NK-92 (cell line): ENCODE measurements around the gene TMF1.
A peak's percentile ranks its signal among the peaks of the same experiment; 100 is the strongest.

Experiments used
- DNase-seq: peaks from one replicate; lab custom pipeline; 2025; ENCODE audit not compliant: unreplicated experiment; lab: John Stamatoyannopoulos, UW

Gene TMF1

GRCh38 chr3:69080233-69080920, 28.2 kb upstream of the TMF1 start, which contains the start of gene UBA3:
Gene UBA3, minus strand, starts transcription at chr3:69080365. Its CDS starts 12 bp downstream, at chr3:69080353.
- peak; percentile 52 for DNase-seq

- no peak for DNase-seq
Measured at GRCh38 chr3:69079269-69080159, 27.4 kb upstream of the TMF1 start.

GRCh38 chr3:69072928-69073327, 20.8 kb upstream of the TMF1 start:
- DNase-seq: no peak

GRCh38 chr3:69066121-69066520, 14.0 kb upstream of the TMF1 start:
- DNase-seq: no peak

- no peak for DNase-seq
Measured at GRCh38 chr3:69065318-69065964, 13.3 kb upstream of the TMF1 start.

- DNase-seq: no peak
Measured at GRCh38 chr3:69063636-69064035, 11.5 kb upstream of the TMF1 start.

- no peak for DNase-seq
Measured at GRCh38 chr3:69059688-69060087, 7.6 kb upstream of the TMF1 start.

- DNase-seq: no peak
Measured at GRCh38 chr3:69058947-69059224, 6.8 kb upstream of the TMF1 start.

- no peak for DNase-seq
Measured at GRCh38 chr3:69058180-69058946, 6.2 kb upstream of the TMF1 start.

- DNase-seq: no peak
Measured at GRCh38 chr3:69052472-69052898, 352 bp upstream of the TMF1 start.

- no peak for DNase-seq
Measured at GRCh38 chr3:69048990-69049389, 3.1 kb downstream of the TMF1 start.

GRCh38 chr3:69044608-69045007, 7.5 kb downstream of the TMF1 start:
- DNase-seq: no peak

GRCh38 chr3:69033470-69033869, 18.7 kb downstream of the TMF1 start:
- no peak for DNase-seq

GRCh38 chr3:69032737-69033136, 19.4 kb downstream of the TMF1 start:
- DNase-seq: no peak

- no peak for DNase-seq
Measured at GRCh38 chr3:69032142-69032541, 20.0 kb downstream of the TMF1 start.

- DNase-seq: no peak
Measured at GRCh38 chr3:69031635-69032034, 20.5 kb downstream of the TMF1 start.

GRCh38 chr3:69020857-69021256, 31.3 kb downstream of the TMF1 start:
- no peak for DNase-seq

- DNase-seq: no peak
Measured at GRCh38 chr3:69020424-69020823, 31.7 kb downstream of the TMF1 start.

- no peak for DNase-seq
Measured at GRCh38 chr3:69016901-69017300, 35.2 kb downstream of the TMF1 start.

GRCh38 chr3:69016102-69016501, 36.0 kb downstream of the TMF1 start:
- DNase-seq: no peak

- no peak for DNase-seq
Measured at GRCh38 chr3:69014022-69014580, 38.0 kb downstream of the TMF1 start.
